Common myeloid progenitor, CD34-positive (primary cell): ENCODE results near the gene HOXB8.

Experiments
- CTCF ChIA-PET: fragments of 350-600 bp; sonication (Branson Sonifier 250); formaldehyde crosslinking; loops from one replicate; lab custom pipeline; 2021; ENCODE audit warnings: antibody characterized with exemption; lab: Charles Lee
- POLR2A ChIA-PET: fragments of 350-600 bp; sonication (Branson Sonifier 250); formaldehyde crosslinking; loops from one replicate; lab custom pipeline; 2021; ENCODE audit warnings: antibody characterized with exemption; lab: Charles Lee
- DNase-seq, 3 donors: peaks; one replicate each; pipeline versions ENCODE4 v3.0.0 to v3.0.0-alpha.2; 2013
- H3K27ac ChIP-seq, 2 experiments: 1 replicate in 1 of 2; 2 replicates in 1 of 2; pipeline ENCODE4 v1.7.0; 2013; ENCODE audit warnings: inconsistent platforms in 2 of 2, low read length in 2 of 2, mild to moderate bottlenecking in 2 of 2, low read depth in 1 of 2, moderate library complexity in 1 of 2; ENCODE audit not compliant: severe bottlenecking in 2 of 2, insufficient read depth in 1 of 2, poor library complexity in 1 of 2
- H3K27me3 ChIP-seq, 5 experiments: replicated peaks in 2 of 5; 1 replicate in 3 of 5; 2 replicates in 2 of 5; pipeline versions ENCODE4 v1.6.1 to v1.7.0; 2013; ENCODE audit warnings: low read length in 4 of 5, mild to moderate bottlenecking in 2 of 5, moderate library complexity in 2 of 5, inconsistent platforms in 1 of 5; ENCODE audit not compliant: insufficient read depth in 5 of 5, control insufficient read depth in 4 of 5
- H3K36me3 ChIP-seq, 4 experiments: 1 replicate in 2 of 4; 2 replicates in 2 of 4; pipeline versions ENCODE4 v1.6.1 to v1.7.0; 2013; ENCODE audit warnings: low read length in 3 of 4, control low read depth in 1 of 4, mild to moderate bottlenecking in 1 of 4; ENCODE audit not compliant: control insufficient read depth in 4 of 4, insufficient read depth in 4 of 4
- H3K4me1 ChIP-seq, 4 experiments: 1 replicate in 3 of 4; 2 replicates in 1 of 4; pipeline versions ENCODE4 v1.6.1 to v1.7.1; 2013; ENCODE audit warnings: low read length in 3 of 4, mild to moderate bottlenecking in 3 of 4, control low read depth in 1 of 4, inconsistent platforms in 1 of 4, moderate library complexity in 1 of 4; ENCODE audit not compliant: control insufficient read depth in 4 of 4, insufficient read depth in 4 of 4; ENCODE audit errors: control extremely low read depth in 1 of 4
- H3K4me3 ChIP-seq, 7 experiments: 1 replicate in 4 of 7; 2 replicates in 3 of 7; pipeline versions ENCODE4 v1.5.1 to v1.7.0; 2013; ENCODE audit warnings: mild to moderate bottlenecking in 7 of 7, low read length in 6 of 7, moderate library complexity in 6 of 7, inconsistent platforms in 2 of 7, low read depth in 2 of 7, control low read depth in 1 of 7; ENCODE audit not compliant: insufficient read depth in 4 of 7, control insufficient read depth in 1 of 7; ENCODE audit errors: extremely low read depth in 1 of 7
- H3K9me3 ChIP-seq, 5 experiments: 1 replicate in 4 of 5; 2 replicates in 1 of 5; pipeline versions ENCODE4 v1.6.1 to v1.7.1; 2013; ENCODE audit warnings: low read length in 4 of 5, mild to moderate bottlenecking in 2 of 5, inconsistent platforms in 1 of 5, low read depth in 1 of 5, moderate library complexity in 1 of 5; ENCODE audit not compliant: control insufficient read depth in 4 of 5, insufficient read depth in 2 of 5; ENCODE audit errors: control extremely low read depth in 1 of 5
- WGBS: methylation state at CpG from one replicate; pipeline ENCODE4 v1.1.5; 2013; ENCODE audit not compliant: insufficient coverage; 5-methylcytosine and 5-hydroxymethylcytosine counted together

The HOXB8 gene

GRCh38 chr17:48603959-48604769 is 10.9 kb downstream of the HOXB8 start:
- Histone ChIP-seq H3K4me1 (peaks cover 0 to 31% (median 8%) of the 10 kb centered on the region in 4 experiments), H3K4me3 (peak overlapping the region in 4 of 7 experiments; percentile 13 to 72 (median 61)), H3K9me3 (no peaks in the 10 kb centered on the region), H3K36me3 (no peaks in the 10 kb centered on the region), H3K27me3 (peaks cover 8 to 80% (median 32%) of the 10 kb centered on the region in 5 experiments), H3K27ac (peak overlapping the region in 1 of 2 experiments; percentile 54)
- DNase-seq, result no peak
- 84% methylated on average over 13 of the region's 21 CpGs for WGBS
- ChIA-PET POLR2A (interaction anchor here (0.8 kb wide), 1 partner anchor 1821 kb away, joined by 3 read pairs; no protein-coding TSS in a partner anchor), CTCF (interaction anchor here (1.0 to 1.5 kb wide), 2 partner anchors 12 to 341 kb away, joined by 3 to 4 read pairs; no protein-coding TSS in a partner anchor)

DNA sequence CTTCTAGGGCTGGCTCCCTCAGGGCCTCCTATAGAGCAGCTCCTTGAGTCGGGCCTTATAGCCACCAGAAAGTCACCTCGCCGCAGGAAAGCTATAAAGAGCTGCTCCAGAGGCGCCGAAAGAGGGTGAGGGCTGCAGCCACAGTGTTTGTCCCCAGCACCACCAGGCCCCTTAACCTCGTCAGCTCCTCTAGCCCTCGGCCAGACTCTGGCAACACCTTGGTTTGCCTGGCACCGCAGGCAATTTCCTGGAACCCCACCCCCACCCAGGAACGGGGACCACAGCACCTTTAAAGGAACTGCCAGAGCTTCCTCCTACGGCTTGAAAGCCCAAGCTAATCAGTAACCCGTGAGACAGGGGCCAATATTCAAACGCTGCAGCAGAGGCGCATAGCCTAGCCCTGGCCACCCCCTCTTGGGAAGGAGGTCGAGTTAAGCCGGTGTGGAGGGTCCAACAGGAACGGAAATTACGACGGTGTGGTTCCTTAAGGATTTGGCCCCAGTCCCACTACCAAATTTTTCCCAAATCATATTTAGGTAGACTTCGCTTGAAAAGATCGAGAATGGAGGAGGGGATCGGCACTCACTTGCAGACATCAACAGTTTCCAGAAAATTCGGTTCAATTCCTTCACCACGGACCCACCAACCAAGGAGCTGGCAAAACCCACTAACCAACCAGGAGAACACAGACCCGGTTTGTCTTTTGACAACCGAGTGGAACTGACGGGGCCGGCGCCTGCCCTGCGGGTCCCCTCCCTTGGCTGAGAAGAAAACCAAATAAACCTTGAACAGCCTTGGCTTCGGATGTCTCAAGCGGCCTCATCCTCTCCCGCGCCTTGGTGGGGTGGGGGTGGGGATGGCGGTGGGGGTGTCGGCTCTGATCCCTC is 13.3 kb downstream of the HOXB8 start:
- no peak for DNase-seq
- Histone ChIP-seq H3K36me3 (no peaks in the 10 kb centered on the region), H3K4me3 (peak overlapping the region in 2 of 7 experiments; percentile 20 to 57), H3K9me3 (no peaks in the 10 kb centered on the region), H3K27ac (no peak overlapping the region), H3K27me3 (peaks cover 2 to 73% (median 23%) of the 10 kb centered on the region in 5 experiments), H3K4me1 (peaks cover 0 to 53% (median 25%) of the 10 kb centered on the region in 4 experiments)
- CTCF ChIA-PET, result interaction anchor here (0.6 to 2.0 kb wide), 7 partner anchors 8 to 338 kb away, joined by 3 to 7 read pairs (median 3); partner anchors contain the start of gene HOXB7
- POLR2A ChIA-PET, result interaction anchor here (0.6 kb wide), 1 partner anchor 250 kb away, joined by 3 read pairs; no protein-coding TSS in a partner anchor
- WGBS, result 59% methylated on average over 28 of the region's 35 CpGs

DNA sequence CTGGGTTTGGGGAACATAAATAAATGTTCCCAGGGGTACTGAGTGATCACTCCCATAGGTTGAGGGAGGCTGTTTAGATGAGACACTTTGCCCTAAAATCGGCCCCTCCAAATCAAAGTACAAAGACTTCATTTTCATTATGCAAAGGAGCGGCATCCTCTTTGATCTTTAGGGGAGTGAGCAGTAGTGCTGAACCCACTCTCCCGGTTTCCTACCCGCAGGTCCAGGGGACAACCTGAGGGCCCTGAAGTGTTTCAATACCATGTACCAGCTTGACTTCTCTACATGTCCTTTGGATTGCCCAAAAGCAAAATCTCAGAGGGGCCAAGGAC is 13.9 kb downstream of the HOXB8 start:
- no peak overlapping the region for H3K27ac ChIP-seq
- WGBS, result 100% methylated on average over 4 of the region's 4 CpGs
- ChIA-PET CTCF (interaction anchor here (0.7 to 2.0 kb wide), 6 partner anchors 9 to 338 kb away, joined by 3 to 7 read pairs (median 3); partner anchors contain the start of gene HOXB7), POLR2A (no interaction called here)
- no peaks in the 10 kb centered on the region for H3K9me3 ChIP-seq
- H3K27me3 ChIP-seq, result peaks cover 0 to 68% (median 21%) of the 10 kb centered on the region in 5 experiments
- H3K4me3 ChIP-seq, result no peak overlapping the region
- H3K36me3 ChIP-seq, result no peaks in the 10 kb centered on the region
- no peak for DNase-seq
- H3K4me1 ChIP-seq, result peaks cover 0 to 59% (median 28%) of the 10 kb centered on the region in 4 experiments

GRCh38 chr17:48600244-48601098 is 14.6 kb downstream of the HOXB8 start:
- no peak overlapping the region for H3K27ac ChIP-seq
- DNase-seq, result no peak
- no peaks in the 10 kb centered on the region for H3K9me3 ChIP-seq
- CTCF ChIA-PET, result interaction anchor here (0.8 to 2.3 kb wide), 6 partner anchors 9 to 264 kb away, joined by 3 to 7 read pairs (median 4); partner anchors contain the start of gene HOXB7
- WGBS, result 96% methylated on average over 8 of the region's 17 CpGs
- peaks cover 0 to under 1% (median 0%) of the 10 kb centered on the region in 4 experiments for H3K36me3 ChIP-seq
- H3K4me3 ChIP-seq, result no peak overlapping the region
- POLR2A ChIA-PET, result no interaction called here
- peaks cover 0 to 65% (median 31%) of the 10 kb centered on the region in 4 experiments for H3K4me1 ChIP-seq
- H3K27me3 ChIP-seq, result peaks cover 0 to 65% (median 21%) of the 10 kb centered on the region in 5 experiments

GRCh38 chr17:48599354-48599753 is 15.7 kb downstream of the HOXB8 start:
- no peak overlapping the region for H3K27ac ChIP-seq
- no peak overlapping the region for H3K4me3 ChIP-seq
- CTCF ChIA-PET, result interaction anchor here (0.9 to 2.3 kb wide), 8 partner anchors 7 to 337 kb away, joined by 3 to 8 read pairs (median 4); no protein-coding TSS in a partner anchor
- WGBS, result no CpG with 5 or more reads among the region's 5 CpGs
- POLR2A ChIA-PET, result no interaction called here
- no peak for DNase-seq
- no peaks in the 10 kb centered on the region for H3K9me3 ChIP-seq
- H3K27me3 ChIP-seq, result peaks cover 0 to 58% (median 21%) of the 10 kb centered on the region in 5 experiments
- peaks cover 0 to 67% (median 31%) of the 10 kb centered on the region in 4 experiments for H3K4me1 ChIP-seq
- H3K36me3 ChIP-seq, result peaks cover 0 to 3% (median 0%) of the 10 kb centered on the region in 4 experiments

DNA sequence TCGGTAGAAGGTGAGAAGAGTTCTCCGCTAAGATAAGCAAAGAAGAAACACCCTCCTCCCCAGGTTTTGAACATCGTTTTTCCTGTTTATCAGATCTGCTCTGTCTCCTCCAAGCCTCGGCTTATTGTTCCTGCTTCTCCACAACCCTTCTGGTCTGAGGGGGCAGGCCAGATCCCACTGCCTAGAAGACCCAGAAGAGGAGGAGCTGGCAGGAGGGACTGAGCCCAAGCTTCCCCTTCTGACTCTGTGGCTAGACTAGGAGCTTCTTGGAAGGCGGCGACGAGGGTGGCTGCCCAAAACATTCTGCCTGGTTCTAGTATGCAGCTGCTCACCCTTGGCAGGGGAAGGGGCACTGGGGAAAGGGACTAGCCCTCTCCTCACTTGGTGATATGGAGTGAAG is 16.4 kb downstream of the HOXB8 start:
- ChIA-PET CTCF (interaction anchor here (0.8 to 2.3 kb wide), 9 partner anchors 8 to 336 kb away, joined by 3 to 8 read pairs (median 4); no protein-coding TSS in a partner anchor), POLR2A (no interaction called here)
- H3K36me3 ChIP-seq, result peaks cover 0 to 3% (median 0%) of the 10 kb centered on the region in 4 experiments
- no peak for DNase-seq
- peaks cover 0 to 66% (median 34%) of the 10 kb centered on the region in 4 experiments for H3K4me1 ChIP-seq
- no peak overlapping the region for H3K27ac ChIP-seq
- H3K4me3 ChIP-seq, result peak overlapping the region in 3 of 7 experiments; percentile 71 to 82 (median 80)
- no peaks in the 10 kb centered on the region for H3K9me3 ChIP-seq
- 80% methylated on average over 1 of the region's 7 CpGs for WGBS
- H3K27me3 ChIP-seq, result peaks cover 0 to 53% (median 21%) of the 10 kb centered on the region in 5 experiments
